CD4-positive, alpha-beta T cell (primary cell): ENCODE measurements around the gene GALM. TPM values are rescaled to one million over a fixed set of nuclear protein-coding genes. Genes with fewer than 3 reads are reported as not detected.
"Not testable (repeated sequence)": the region's sequence is repeated elsewhere in the genome, so short reads cannot be mapped to it uniquely, and the experiment has no call there.

Experiments used
- ATAC-seq: fragments of 200-7000 bp; cut with Tn5 transposase; one replicate; pipeline ENCODE4 v1.10.0; 2022; ENCODE audit warnings: mild to moderate bottlenecking; ENCODE audit not compliant: poor library complexity
- CTCF ChIA-PET: fragments of 350-600 bp; sonication (Branson Sonifier 250); formaldehyde crosslinking; loops from one replicate; lab custom pipeline; 2021; ENCODE audit warnings: antibody characterized with exemption, inconsistent platforms; lab: Charles Lee
- POLR2A ChIA-PET: fragments of 350-600 bp; sonication (Branson Sonifier 250); formaldehyde crosslinking; loops from one replicate; lab custom pipeline; 2021; ENCODE audit warnings: antibody characterized with exemption, inconsistent platforms; lab: Charles Lee
- DNase-seq, 14 experiments: peaks; one replicate each; pipeline ENCODE4 v3.0.0-alpha.2; 2013 to 2020; ENCODE audit warnings: mixed read lengths in 2 of 14
- H3K27ac ChIP-seq, 2 donors: one replicate each; pipeline versions ENCODE4 v1.5.1 to v1.7.0; 2013; ENCODE audit warnings: low read length in 2 of 2, low read depth in 1 of 2, mild to moderate bottlenecking in 1 of 2
- H3K27me3 ChIP-seq, 2 experiments: 1 replicate in 1 of 2; 2 replicates in 1 of 2; pipeline versions ENCODE4 v1.6.1 to v1.7.0; 2013; ENCODE audit warnings: low read length in 2 of 2, control low read depth in 1 of 2, mild to moderate bottlenecking in 1 of 2, moderate library complexity in 1 of 2; ENCODE audit not compliant: insufficient read depth in 2 of 2, control insufficient read depth in 1 of 2
- H3K36me3 ChIP-seq: one replicate; pipeline ENCODE4 v1.6.1; 2013; ENCODE audit warnings: low read length, control low read depth; ENCODE audit not compliant: insufficient read depth
- H3K4me1 ChIP-seq: one replicate; pipeline ENCODE4 v1.6.1; 2013; ENCODE audit warnings: low read length, control low read depth; ENCODE audit not compliant: insufficient read depth
- H3K4me3 ChIP-seq: one replicate; pipeline ENCODE4 v1.5.1; 2013; ENCODE audit warnings: mild to moderate bottlenecking, low read length, moderate library complexity
- H3K9me3 ChIP-seq, 2 experiments: 1 replicate in 1 of 2; 2 replicates in 1 of 2; pipeline versions ENCODE4 v1.6.1 to v1.7.0; 2013; ENCODE audit warnings: low read length in 2 of 2, mild to moderate bottlenecking in 2 of 2, control low read depth in 1 of 2, moderate library complexity in 1 of 2; ENCODE audit not compliant: control insufficient read depth in 1 of 2, insufficient read depth in 1 of 2
- H3K27ac Mint-ChIP-seq: one replicate; pipeline ENCODE4 v1.8.0; 2020; ENCODE audit warnings: mixed read lengths
- H3K27me3 Mint-ChIP-seq: one replicate; pipeline ENCODE4 v1.8.0; 2021; ENCODE audit warnings: mixed read lengths
- H3K36me3 Mint-ChIP-seq: one replicate; pipeline ENCODE4 v1.8.0; 2021; ENCODE audit warnings: low read depth, mixed read lengths
- H3K4me1 Mint-ChIP-seq: one replicate; pipeline ENCODE4 v1.8.0; 2021; ENCODE audit warnings: low read depth, mixed read lengths
- H3K4me3 Mint-ChIP-seq: one replicate; pipeline ENCODE4 v1.8.0; 2020; ENCODE audit warnings: mild to moderate bottlenecking, mixed read lengths
- H3K9me3 Mint-ChIP-seq: one replicate; pipeline ENCODE4 v1.8.0; 2020; ENCODE audit warnings: mixed read lengths
- intact Hi-C, 2 experiments: fragments of 100-400 bp; cut with DNase I in 1 of 2; cut with micrococcal nuclease in 1 of 2; formaldehyde crosslinking; loops; one replicate each; pipeline versions ENCODE4 v1.15.1 to v1.9.0; 2023 to 2025; cut with DNase I, micrococcal nuclease
- total RNA-seq, 174 experiments: library from RNA in 2 of 174; stranded (reverse) in 2 of 174; gene quantifications; one replicate each; pipeline ENCODE4 v1.2.3 and lab custom pipeline; 2021 to 2026
- TF ChIP-seq, protein P1 (sequence below): fragments of 200-600 bp; IDR thresholded peaks from one replicate; pipeline ENCODE4 v1.8.0; 2022; ENCODE audit warnings: antibody characterized with exemption, mild to moderate bottlenecking

Gene GALM
- total RNA-seq, 2 experiments from 2014 or later, result 5.9 to 7.0 TPM

- TF ChIP-seq, protein P1, sequence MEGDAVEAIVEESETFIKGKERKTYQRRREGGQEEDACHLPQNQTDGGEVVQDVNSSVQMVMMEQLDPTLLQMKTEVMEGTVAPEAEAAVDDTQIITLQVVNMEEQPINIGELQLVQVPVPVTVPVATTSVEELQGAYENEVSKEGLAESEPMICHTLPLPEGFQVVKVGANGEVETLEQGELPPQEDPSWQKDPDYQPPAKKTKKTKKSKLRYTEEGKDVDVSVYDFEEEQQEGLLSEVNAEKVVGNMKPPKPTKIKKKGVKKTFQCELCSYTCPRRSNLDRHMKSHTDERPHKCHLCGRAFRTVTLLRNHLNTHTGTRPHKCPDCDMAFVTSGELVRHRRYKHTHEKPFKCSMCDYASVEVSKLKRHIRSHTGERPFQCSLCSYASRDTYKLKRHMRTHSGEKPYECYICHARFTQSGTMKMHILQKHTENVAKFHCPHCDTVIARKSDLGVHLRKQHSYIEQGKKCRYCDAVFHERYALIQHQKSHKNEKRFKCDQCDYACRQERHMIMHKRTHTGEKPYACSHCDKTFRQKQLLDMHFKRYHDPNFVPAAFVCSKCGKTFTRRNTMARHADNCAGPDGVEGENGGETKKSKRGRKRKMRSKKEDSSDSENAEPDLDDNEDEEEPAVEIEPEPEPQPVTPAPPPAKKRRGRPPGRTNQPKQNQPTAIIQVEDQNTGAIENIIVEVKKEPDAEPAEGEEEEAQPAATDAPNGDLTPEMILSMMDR, result no peak
- CTCF ChIA-PET, result interaction anchor here (1.5 to 2.2 kb wide), 3 partner anchors 11 to 149 kb away, joined by 5 to 8 read pairs (median 6); partner anchors contain the start of gene GEMIN6
- Mint-ChIP-seq H3K9me3 (no peaks in the 10 kb centered on the region), H3K4me3 (peak overlapping the region; percentile 99), H3K36me3 (peaks cover 54% of the 10 kb centered on the region), H3K27ac (peak overlapping the region; percentile 94), H3K4me1 (peaks cover 56% of the 10 kb centered on the region), H3K27me3 (peaks cover 4% of the 10 kb centered on the region)
- H3K36me3 ChIP-seq, result peaks cover 34% of the 10 kb centered on the region
- H3K4me3 ChIP-seq, result peak overlapping the region; percentile 92
- peak in 1 of 14 experiments; percentile 12 for DNase-seq
- intact Hi-C loops, result loop anchor here (1.0 to 10.0 kb wide), 4 partner anchors 25 to 827 kb away; partner anchors contain the start of genes ATL2 (in 1 of the 2), GEMIN6 (in 1 of the 2) and RMDN2 (in 1 of the 2)
- no peaks in the 10 kb centered on the region for H3K27me3 ChIP-seq
- H3K4me1 ChIP-seq, result peaks cover 42% of the 10 kb centered on the region
- peak; percentile 29 for ATAC-seq
- no peaks in the 10 kb centered on the region for H3K9me3 ChIP-seq
- peak overlapping the region; percentile 97 for H3K27ac ChIP-seq
- POLR2A ChIA-PET, result interaction anchor here (0.5 to 3.9 kb wide), 74 partner anchors 11 to 1785 kb away, joined by 3 to 136 read pairs (median 6); partner anchors contain the start of genes ATL2, CEBPZ, DHX57 and GALM
Observed at GRCh38 chr2:38751596-38752410, 85.9 kb downstream of the GALM start.

- Mint-ChIP-seq H3K27me3 (peaks cover 4% of the 10 kb centered on the region), H3K4me3 (peak overlapping the region; percentile 83), H3K36me3 (peaks cover 31% of the 10 kb centered on the region), H3K4me1 (peaks cover 33% of the 10 kb centered on the region), H3K27ac (peak overlapping the region; percentile 80), H3K9me3 (no peaks in the 10 kb centered on the region)
- Histone ChIP-seq H3K9me3 (no peaks in the 10 kb centered on the region), H3K27ac (no peak overlapping the region), H3K36me3 (peaks cover 11% of the 10 kb centered on the region), H3K4me1 (peaks cover 23% of the 10 kb centered on the region), H3K4me3 (peak overlapping the region; percentile 48), H3K27me3 (no peaks in the 10 kb centered on the region)
- no peak for DNase-seq
- ATAC-seq, result no peak
- TF ChIP-seq, protein P1, result no peak
- ChIA-PET POLR2A (interaction anchor here (1.1 to 1.2 kb wide), 2 partner anchors 10 to 172 kb away, joined by 3 to 4 read pairs; no protein-coding TSS in a partner anchor), CTCF (no interaction called here)
- intact Hi-C loops, result loop anchor here in 1 of 2 experiments (10.0 kb wide), 1 partner anchor 829 kb away; the partner anchor contains the start of gene RMDN2
Observed at GRCh38 chr2:38754049-38754448, 88.1 kb downstream of the GALM start.

GRCh38 chr2:38754506-38754905 lies 88.6 kb downstream of the GALM start:
- intact Hi-C loops, result loop anchor here in 1 of 2 experiments (10.0 kb wide), 1 partner anchor 830 kb away; the partner anchor contains the start of gene RMDN2
- POLR2A ChIA-PET, result interaction anchor here (1.1 to 1.2 kb wide), 2 partner anchors 10 to 172 kb away, joined by 3 to 4 read pairs; no protein-coding TSS in a partner anchor
- H3K4me3 ChIP-seq, result peak overlapping the region; percentile 48

GRCh38 chr2:38755891-38756290 lies 90.0 kb downstream of the GALM start:
- intact Hi-C loops, result loop anchor here in 1 of 2 experiments (10.0 kb wide), 1 partner anchor 831 kb away; the partner anchor contains the start of gene RMDN2
- H3K36me3 ChIP-seq, H3K4me3 ChIP-seq, H3K27me3 Mint-ChIP-seq, H3K9me3 ChIP-seq, H3K27me3 ChIP-seq, POLR2A ChIA-PET, CTCF ChIA-PET, H3K27ac Mint-ChIP-seq, H3K9me3 Mint-ChIP-seq, DNase-seq, H3K27ac ChIP-seq, H3K4me3 Mint-ChIP-seq, ATAC-seq: not testable (repeated sequence)
- H3K36me3 Mint-ChIP-seq, result peaks cover 13% of the 10 kb centered on the region
- H3K4me1 ChIP-seq, result peaks cover 21% of the 10 kb centered on the region
- peaks cover 24% of the 10 kb centered on the region for H3K4me1 Mint-ChIP-seq

More at GRCh38 chr2:38754506-38754905, 88.6 kb downstream of the GALM start:
- H3K4me1 Mint-ChIP-seq, result peaks cover 29% of the 10 kb centered on the region
- H3K36me3 Mint-ChIP-seq, result peaks cover 27% of the 10 kb centered on the region
- ATAC-seq (no peak), DNase-seq (peak in 2 of 14 experiments; percentile 9 to 34)
- H3K9me3 Mint-ChIP-seq, result no peaks in the 10 kb centered on the region
- Histone ChIP-seq H3K27ac (no peak overlapping the region), H3K36me3 (peaks cover 7% of the 10 kb centered on the region), H3K9me3 (no peaks in the 10 kb centered on the region), H3K4me1 (peaks cover 21% of the 10 kb centered on the region), H3K27me3 (no peaks in the 10 kb centered on the region)
- H3K27ac Mint-ChIP-seq, result peak overlapping the region; percentile 80
- peak overlapping the region; percentile 87 for H3K4me3 Mint-ChIP-seq
- TF ChIP-seq, protein P1, result no peak
- CTCF ChIA-PET, result no interaction called here
- H3K27me3 Mint-ChIP-seq, result peaks cover 4% of the 10 kb centered on the region
